HG02973 (cell line): Measurements from ENCODE around the gene NAA15.
"Not testable (repeated sequence)": the region's sequence is repeated elsewhere in the genome, so short reads cannot be mapped to it uniquely, and the experiment has no call there.

Source experiments
- ATAC-seq: cut with Tn5 transposase; IDR thresholded peaks from one replicate; pipeline ENCODE4 v1.9.1; 2021; ENCODE audit warnings: moderate library complexity; ENCODE audit not compliant: unreplicated experiment

The NAA15 gene

GRCh38 chr4:139337612-139338011 is 36.3 kb downstream of the NAA15 start:
- ATAC-seq = no peak

- no peak for ATAC-seq
These were observed 60.0 kb downstream of the NAA15 start for GRCh38 chr4:139361301-139361700.

- no peak for ATAC-seq
These were observed 66.3 kb downstream of the NAA15 start for GRCh38 chr4:139367421-139368090.

- no peak for ATAC-seq
These were observed 67.7 kb downstream of the NAA15 start for GRCh38 chr4:139368998-139369397.

- ATAC-seq = no peak
These were observed 72.9 kb downstream of the NAA15 start for GRCh38 chr4:139374251-139374650.

GRCh38 chr4:139386421-139386820 is 85.1 kb downstream of the NAA15 start:
- no peak for ATAC-seq

GRCh38 chr4:139389102-139389501 is 87.8 kb downstream of the NAA15 start:
- ATAC-seq = no peak

- ATAC-seq = no peak
These were observed 88.7 kb downstream of the NAA15 start for GRCh38 chr4:139389991-139390390.

- no peak for ATAC-seq
These were observed 90.4 kb downstream of the NAA15 start for GRCh38 chr4:139391731-139392130.

- ATAC-seq = no peak
These were observed 91.5 kb downstream of the NAA15 start for GRCh38 chr4:139392797-139393196.

GRCh38 chr4:139401368-139401767 is 100.1 kb downstream of the NAA15 start:
- ATAC-seq = no peak

GRCh38 chr4:139402436-139402835 is 101.1 kb downstream of the NAA15 start:
- ATAC-seq = no peak

GRCh38 chr4:139403462-139403861 is 102.2 kb downstream of the NAA15 start:
- no peak for ATAC-seq

GRCh38 chr4:139410312-139410711 is 109.0 kb downstream of the NAA15 start:
- ATAC-seq = no peak

GRCh38 chr4:139414671-139415210 is 113.4 kb downstream of the NAA15 start:
- ATAC-seq = not testable (repeated sequence)

GRCh38 chr4:139416073-139416673 is 114.9 kb downstream of the NAA15 start:
- ATAC-seq = no peak

- peak; percentile 70 for ATAC-seq
These were observed 118.1 kb downstream of the NAA15 start for GRCh38 chr4:139419388-139419914.

GRCh38 chr4:139420652-139421051 is 119.3 kb downstream of the NAA15 start:
- ATAC-seq = no peak

- ATAC-seq = no peak
These were observed 134.8 kb downstream of the NAA15 start for GRCh38 chr4:139436122-139436521.

GRCh38 chr4:139438141-139438540 is 136.8 kb downstream of the NAA15 start:
- ATAC-seq = no peak

- ATAC-seq = no peak
These were observed 139.7 kb downstream of the NAA15 start for GRCh38 chr4:139441029-139441428.

GRCh38 chr4:139443661-139444060 is 142.4 kb downstream of the NAA15 start:
- no peak for ATAC-seq
